HEK293T (cell line): ENCODE results near the gene PRSS50.

ENCODE experiments used
- BHLHE40 ChIP-seq: fragments of 450-650 bp; IDR thresholded peaks from 2 replicates; pipeline ENCODE4 v1.6.1; 2016; ENCODE audit warnings: mild to moderate bottlenecking, moderate library complexity, borderline replicate concordance
- TARDBP ChIP-seq: fragments of 450-650 bp; IDR thresholded peaks from 2 replicates; pipeline ENCODE4 v1.6.1; 2016

DNA sequence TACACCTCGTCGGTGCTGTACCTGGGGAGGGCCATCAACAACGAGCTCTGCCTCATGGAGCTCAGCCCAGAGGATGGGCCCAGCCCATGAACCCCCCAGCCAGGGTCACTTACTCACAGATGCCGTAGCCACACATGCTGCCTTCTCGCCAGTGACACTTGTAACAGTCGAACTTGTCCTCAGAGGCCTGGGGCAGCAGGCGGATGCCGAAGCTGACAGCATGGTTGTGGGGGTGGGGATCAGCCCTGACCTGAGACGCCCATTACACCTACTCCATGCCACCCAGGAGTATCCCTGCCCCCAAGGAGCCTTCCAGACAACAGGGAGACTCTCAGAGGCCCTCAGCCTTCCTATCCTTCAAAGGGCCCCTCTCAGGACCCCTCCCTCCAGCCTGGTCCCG is 36.3 kb downstream of the PRSS50 start:
- TF ChIP-seq TARDBP (no peak), BHLHE40 (no peak)
